ENCODE results near the gene PMPCB. TPM values are rescaled to one million over a fixed set of nuclear protein-coding genes. Genes with fewer than 3 reads are reported as not detected.

The PMPCB gene
- total and polyA plus RNA-seq, 2 donors (not counting 1 experiment from before 2014, with no cell fraction given) = 61.9 to 70.9 TPM

DNA sequence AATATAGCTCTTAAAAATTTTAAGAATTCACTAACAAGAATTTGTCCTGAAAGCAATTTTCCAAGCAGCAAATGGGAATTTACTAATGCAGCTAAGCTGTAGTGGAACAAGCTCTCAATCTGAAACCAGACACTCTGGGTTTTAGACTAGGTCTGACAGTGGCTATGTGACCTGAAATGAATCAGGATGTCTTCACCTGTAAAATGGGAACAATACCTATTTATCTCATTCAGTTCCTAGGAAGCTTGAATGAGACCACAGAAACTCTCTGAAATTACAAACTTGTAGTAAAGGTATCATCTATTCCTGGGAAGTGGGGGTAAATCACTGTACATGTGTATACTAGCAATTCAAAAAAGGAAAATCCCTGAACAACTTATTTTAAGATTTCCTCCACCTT lies 46.1 kb downstream of the PMPCB start:
- peak overlapping the region in 1 of 2 donors; percentile 93 for H3K27ac ChIP-seq (ENCODE audit: low read length in 2 of 2)

DNA sequence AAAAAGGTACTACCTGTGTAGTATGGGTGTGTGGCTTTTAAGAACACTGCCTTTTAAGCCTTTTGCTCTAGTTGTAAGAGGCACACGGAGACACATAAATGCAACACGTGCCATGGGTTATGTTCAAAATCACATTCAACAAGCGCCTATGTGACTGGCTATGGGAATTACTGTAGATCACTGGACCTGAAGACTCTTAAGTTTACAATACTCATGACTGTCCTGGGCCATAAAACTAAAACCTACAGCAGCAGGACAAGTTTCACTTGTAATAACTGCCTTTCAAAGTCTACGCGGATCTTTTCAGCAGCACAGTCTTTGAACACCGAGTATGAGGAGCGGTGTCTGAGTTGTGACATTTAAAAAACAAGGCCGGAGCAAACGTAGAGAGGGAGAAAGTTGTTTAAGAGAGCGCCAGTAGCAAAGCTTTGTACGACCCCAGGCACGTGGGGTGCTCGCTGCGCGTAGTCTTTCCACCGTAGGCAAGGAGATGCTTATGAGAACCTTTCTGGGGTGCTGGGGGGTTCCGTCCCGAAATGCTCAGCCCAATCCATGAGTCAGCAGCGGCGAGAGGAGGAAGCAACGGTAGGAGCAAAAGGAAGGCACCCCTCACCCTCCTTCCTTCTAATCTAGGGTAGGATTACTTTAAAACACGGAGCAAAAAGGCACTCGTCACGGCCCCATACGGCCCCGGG lies 46.7 kb downstream of the PMPCB start:
- peak overlapping the region; percentile 99 for H2AFZ ChIP-seq (ENCODE audit: insufficient read depth, low read depth, low read length, poor library complexity, severe bottlenecking)
- H3K9ac ChIP-seq (ENCODE audit: low read length) = peak overlapping the region; percentile 95
- H4K20me1 ChIP-seq (ENCODE audit: control insufficient read depth, insufficient read depth, low read length, poor library complexity, severe bottlenecking) = peaks cover 7% of the 10 kb centered on the region
- 4% methylated on average over 17 of the region's 26 CpGs for WGBS (ENCODE audit: insufficient coverage)
- peaks cover 4 to 23% of the 10 kb centered on the region in 2 experiments for H3K36me3 ChIP-seq (replicated peaks in 1 of 2; ENCODE audit: control extremely low read depth in 1 of 2, control insufficient read depth in 1 of 2, extremely low read depth in 1 of 2, insufficient read depth in 2 of 2, low read length in 1 of 2)
- intact Hi-C loops (cut with micrococcal nuclease) = loop anchor here (1.0 to 10.0 kb wide), 2 partner anchors 47 to 861 kb away; partner anchors contain the start of genes ORC5 and PMPCB
- peak overlapping the region; percentile 76 to 93 (median 83) for H3K4me3 ChIP-seq (ENCODE audit: control extremely low read depth in 1 of 5, extremely low read depth in 1 of 5, insufficient read depth in 1 of 5, low read depth in 2 of 5, low read length in 4 of 5)
- H3K4me3 Mint-ChIP-seq = peak overlapping the region; percentile 97
- H3K4me2 ChIP-seq (replicated peaks; ENCODE audit: low read depth, low read length, poor library complexity, severe bottlenecking) = peak overlapping the region; percentile 78
- H3K27me3 ChIP-seq (replicated peaks in 1 of 4; ENCODE audit: control extremely low read depth in 1 of 4, control insufficient read depth in 3 of 4, insufficient read depth in 4 of 4, low read length in 3 of 4) = no peaks in the 10 kb centered on the region
- ATAC-seq (ENCODE audit: low read depth) (peak; percentile 18), DNase-seq (no peak)
- no peaks in the 10 kb centered on the region for H3K9me3 ChIP-seq (ENCODE audit: control extremely low read depth in 1 of 3, control insufficient read depth in 2 of 3, insufficient read depth in 1 of 3, low read length in 2 of 3)
- H3K27ac Mint-ChIP-seq = peak overlapping the region; percentile 98
- peaks cover 89% of the 10 kb centered on the region for H3K79me2 ChIP-seq (ENCODE audit: control insufficient read depth, insufficient read depth, low read length)
- no peaks in the 10 kb centered on the region for H3K9me3 Mint-ChIP-seq (ENCODE audit: insufficient read depth)
- H3K27me3 Mint-ChIP-seq = no peaks in the 10 kb centered on the region
- TF ChIP-seq, protein P1, sequence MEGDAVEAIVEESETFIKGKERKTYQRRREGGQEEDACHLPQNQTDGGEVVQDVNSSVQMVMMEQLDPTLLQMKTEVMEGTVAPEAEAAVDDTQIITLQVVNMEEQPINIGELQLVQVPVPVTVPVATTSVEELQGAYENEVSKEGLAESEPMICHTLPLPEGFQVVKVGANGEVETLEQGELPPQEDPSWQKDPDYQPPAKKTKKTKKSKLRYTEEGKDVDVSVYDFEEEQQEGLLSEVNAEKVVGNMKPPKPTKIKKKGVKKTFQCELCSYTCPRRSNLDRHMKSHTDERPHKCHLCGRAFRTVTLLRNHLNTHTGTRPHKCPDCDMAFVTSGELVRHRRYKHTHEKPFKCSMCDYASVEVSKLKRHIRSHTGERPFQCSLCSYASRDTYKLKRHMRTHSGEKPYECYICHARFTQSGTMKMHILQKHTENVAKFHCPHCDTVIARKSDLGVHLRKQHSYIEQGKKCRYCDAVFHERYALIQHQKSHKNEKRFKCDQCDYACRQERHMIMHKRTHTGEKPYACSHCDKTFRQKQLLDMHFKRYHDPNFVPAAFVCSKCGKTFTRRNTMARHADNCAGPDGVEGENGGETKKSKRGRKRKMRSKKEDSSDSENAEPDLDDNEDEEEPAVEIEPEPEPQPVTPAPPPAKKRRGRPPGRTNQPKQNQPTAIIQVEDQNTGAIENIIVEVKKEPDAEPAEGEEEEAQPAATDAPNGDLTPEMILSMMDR (IDR thresholded peaks at IDR 0.05) = no peak
- TF ChIP-seq EZH2 (IDR thresholded peaks at IDR 0.05; ENCODE audit: borderline replicate concordance, insufficient read depth, low read depth, low read length, poor library complexity, severe bottlenecking) = no peak
- peak overlapping the region; percentile 66 to 93 for H3K27ac ChIP-seq (ENCODE audit: low read length in 2 of 2)
- ChIA-PET CTCF (no interaction called here), POLR2A (no interaction called here)
- peaks cover 52% of the 10 kb centered on the region for H3K4me1 Mint-ChIP-seq
- H3K4me1 ChIP-seq (ENCODE audit: control insufficient read depth in 2 of 2, insufficient read depth in 2 of 2, low read length in 2 of 2) = peaks cover 22 to 25% of the 10 kb centered on the region in 2 donors

More for the DNA sequence above, 46.1 kb downstream of the PMPCB start:
- peak overlapping the region; percentile 95 for H3K9ac ChIP-seq (ENCODE audit: low read length)
- peak overlapping the region; percentile 97 for H3K4me3 Mint-ChIP-seq
- ChIA-PET POLR2A (no interaction called here), CTCF (interaction anchor here (1.2 kb wide), 1 partner anchor 12 kb away, joined by 3 read pairs; no protein-coding TSS in a partner anchor)
- no peaks in the 10 kb centered on the region for H3K9me3 Mint-ChIP-seq (ENCODE audit: insufficient read depth)
- ATAC-seq (ENCODE audit: low read depth) (no peak), DNase-seq (no peak)
- H3K79me2 ChIP-seq (ENCODE audit: control insufficient read depth, insufficient read depth, low read length) = peaks cover 84% of the 10 kb centered on the region
- peaks cover 19% of the 10 kb centered on the region in 2 donors for H3K4me1 ChIP-seq (ENCODE audit: control insufficient read depth in 2 of 2, insufficient read depth in 2 of 2, low read length in 2 of 2)
- H3K27ac Mint-ChIP-seq = no peak overlapping the region
- H3K27me3 ChIP-seq (replicated peaks in 1 of 4; ENCODE audit: control extremely low read depth in 1 of 4, control insufficient read depth in 3 of 4, insufficient read depth in 4 of 4, low read length in 3 of 4) = no peaks in the 10 kb centered on the region
- peaks cover 7% of the 10 kb centered on the region for H4K20me1 ChIP-seq (ENCODE audit: control insufficient read depth, insufficient read depth, low read length, poor library complexity, severe bottlenecking)
- peak overlapping the region; percentile 76 to 93 (median 83) for H3K4me3 ChIP-seq (ENCODE audit: control extremely low read depth in 1 of 5, extremely low read depth in 1 of 5, insufficient read depth in 1 of 5, low read depth in 2 of 5, low read length in 4 of 5)
- H2AFZ ChIP-seq (ENCODE audit: insufficient read depth, low read depth, low read length, poor library complexity, severe bottlenecking) = peak overlapping the region; percentile 99
- no peaks in the 10 kb centered on the region for H3K9me3 ChIP-seq (ENCODE audit: control extremely low read depth in 1 of 3, control insufficient read depth in 2 of 3, insufficient read depth in 1 of 3, low read length in 2 of 3)
- H3K4me1 Mint-ChIP-seq = peaks cover 47% of the 10 kb centered on the region
- peak overlapping the region; percentile 78 for H3K4me2 ChIP-seq (replicated peaks; ENCODE audit: low read depth, low read length, poor library complexity, severe bottlenecking)
- no peak for TF ChIP-seq EZH2 (IDR thresholded peaks at IDR 0.05; ENCODE audit: borderline replicate concordance, insufficient read depth, low read depth, low read length, poor library complexity, severe bottlenecking)
- TF ChIP-seq, protein P1 (IDR thresholded peaks at IDR 0.05) = no peak
- intact Hi-C loops (cut with micrococcal nuclease) = loop anchor here (10.0 kb wide), 1 partner anchor 861 kb away; the partner anchor contains the start of gene ORC5
- no peaks in the 10 kb centered on the region for H3K27me3 Mint-ChIP-seq
- H3K36me3 ChIP-seq (replicated peaks in 1 of 2; ENCODE audit: control extremely low read depth in 1 of 2, control insufficient read depth in 1 of 2, extremely low read depth in 1 of 2, insufficient read depth in 2 of 2, low read length in 1 of 2) = peaks cover 4 to 24% of the 10 kb centered on the region in 2 experiments
